Keratinocyte (primary cell): ENCODE data around the gene CWC27. TPM values are rescaled to one million over a fixed set of nuclear protein-coding genes. Genes with fewer than 3 reads are reported as not detected.

Source experiments
- DNase-seq: peaks from one replicate; pipeline ENCODE4 v3.0.0-alpha.2; 2011; ENCODE audit warnings: low read depth, missing footprints, low spot score
- FAIRE-seq: peaks from 2 replicates; lab custom pipeline; 2011; peaks lifted over from hg19 to GRCh38; lab: Jason Lieb, UNC
- H2AFZ ChIP-seq: 2 replicates; pipeline ENCODE4 v1.6.0; 2012; ENCODE audit warnings: low read length, control low read depth, inconsistent platforms; ENCODE audit not compliant: control insufficient read depth
- H3K27ac ChIP-seq: 2 replicates; pipeline ENCODE4 v1.5.1; 2011; ENCODE audit warnings: low read length; ENCODE audit not compliant: control insufficient read depth, insufficient read depth
- H3K27me3 ChIP-seq: 3 replicates; pipeline ENCODE4 v1.6.0; 2011; ENCODE audit warnings: low read length; ENCODE audit not compliant: control insufficient read depth, insufficient read depth; ENCODE audit errors: extremely low read depth
- H3K36me3 ChIP-seq, 2 experiments: 2 replicates in 1 of 2; 3 replicates in 1 of 2; pipeline ENCODE4 v1.5.1; 2011; ENCODE audit warnings: low read length in 2 of 2, mild to moderate bottlenecking in 1 of 2; ENCODE audit not compliant: control insufficient read depth in 2 of 2, insufficient read depth in 2 of 2; ENCODE audit errors: extremely low read depth in 1 of 2
- H3K4me1 ChIP-seq: 3 replicates; pipeline ENCODE4 v1.5.1; 2011; ENCODE audit warnings: low read length; ENCODE audit not compliant: control insufficient read depth, insufficient read depth; ENCODE audit errors: extremely low read depth
- H3K4me2 ChIP-seq: 3 replicates; pipeline ENCODE4 v1.6.0; 2011; ENCODE audit warnings: low read depth, low read length; ENCODE audit not compliant: control insufficient read depth, insufficient read depth; ENCODE audit errors: extremely low read depth
- H3K4me3 ChIP-seq, 3 experiments: fragments of 200-600 bp in 1 of 3; sonication (generic) in 1 of 3; 2 replicates in 2 of 3; 3 replicates in 1 of 3; pipeline ENCODE4 v1.5.1; 2011 to 2016; ENCODE audit warnings: low read length in 3 of 3, mild to moderate bottlenecking in 3 of 3, control low read depth in 2 of 3, inconsistent platforms in 1 of 3, low read depth in 1 of 3, mixed read lengths in 1 of 3, mixed run types in 1 of 3, moderate library complexity in 1 of 3; ENCODE audit not compliant: control insufficient read depth in 2 of 3, insufficient read depth in 2 of 3; ENCODE audit errors: extremely low read depth in 1 of 3
- H3K79me2 ChIP-seq: 2 replicates; pipeline ENCODE4 v1.6.0; 2012; ENCODE audit warnings: low read length; ENCODE audit not compliant: control insufficient read depth, insufficient read depth
- H3K9ac ChIP-seq: 3 replicates; pipeline ENCODE4 v1.6.0; 2011; ENCODE audit warnings: low read length; ENCODE audit not compliant: control insufficient read depth, insufficient read depth; ENCODE audit errors: extremely low read depth
- H3K9me1 ChIP-seq: 3 replicates; pipeline ENCODE4 v1.6.0; 2011; ENCODE audit warnings: low read length; ENCODE audit not compliant: control insufficient read depth, insufficient read depth; ENCODE audit errors: extremely low read depth
- H3K9me3 ChIP-seq: 2 replicates; pipeline ENCODE4 v1.5.1; 2012; ENCODE audit warnings: low read depth, low read length; ENCODE audit not compliant: control insufficient read depth
- H4K20me1 ChIP-seq: 3 replicates; pipeline ENCODE4 v1.6.0; 2011; ENCODE audit warnings: low read length; ENCODE audit not compliant: control insufficient read depth, insufficient read depth; ENCODE audit errors: extremely low read depth
- CTCF ChIP-seq, 3 experiments: IDR thresholded peaks in 1 of 3; conservative IDR thresholded peaks in 1 of 3; optimal IDR thresholded peaks in 1 of 3; 2 replicates in 2 of 3; 3 replicates in 1 of 3; pipeline versions ENCODE3 to v1.5.1; 2011; ENCODE audit warnings: low read length in 3 of 3, mild to moderate bottlenecking in 3 of 3, moderate library complexity in 2 of 3, control low read depth in 1 of 3, inconsistent platforms in 1 of 3; ENCODE audit not compliant: insufficient read depth in 2 of 3; ENCODE audit errors: extremely low read depth in 1 of 3
- EZH2 ChIP-seq: IDR thresholded peaks from one replicate; pipeline ENCODE4 v1.6.1; 2012; ENCODE audit warnings: inconsistent platforms, mild to moderate bottlenecking, low read length, moderate library complexity
- dilution Hi-C: fragments of 300-500 bp; cut with MboI; formaldehyde crosslinking; loops from one replicate; pipeline ENCODE4 v1.7.0; 2020; ENCODE audit warnings: low sequenced_read_pairs; ENCODE audit not compliant: extremely low pct_ligation_motif_present
- polyA plus RNA-seq, 5 experiments: library from polyadenylated mRNA; depleted of rRNA in 3 of 5; stranded (reverse) in 3 of 5; stranded (forward) in 1 of 5; unstranded in 1 of 5; fragments of >200 nt; gene quantifications; 1 replicate in 1 of 5; 2 replicates in 3 of 5; 3 replicates in 1 of 5; pipeline versions ENCODE4 v1.2.1 to v1.2.3, GENCODE V29; 2011 to 2012; ENCODE audit warnings: missing spikeins in 2 of 5, low read depth in 1 of 5, low replicate concordance in 1 of 5

CWC27 gene
- polyA plus RNA-seq, 1 donor (not counting 4 experiments of a cell fraction or from before 2014, with no cell fraction given) = 31.8 TPM

- no peak overlapping the region for H3K4me2 ChIP-seq
- H3K9ac ChIP-seq = no peak overlapping the region
- DNase-seq (no peak), FAIRE-seq (no peak)
- H3K4me1 ChIP-seq = peaks cover 7% of the 10 kb centered on the region
- no peaks in the 10 kb centered on the region for H3K27me3 ChIP-seq
- H4K20me1 ChIP-seq = no peaks in the 10 kb centered on the region
- H3K79me2 ChIP-seq = no peaks in the 10 kb centered on the region
- no peak overlapping the region for H3K27ac ChIP-seq
- no peaks in the 10 kb centered on the region for H3K9me1 ChIP-seq
- no peak overlapping the region for H2AFZ ChIP-seq
- dilution Hi-C loops = no loop called here
- no peak for TF ChIP-seq CTCF (optimal IDR thresholded peaks at IDR 0.05 in 1 of 3, IDR thresholded peaks at IDR 0.05 in 1 of 3, conservative IDR thresholded peaks at IDR 0.05 in 1 of 3; ENCODE audit: extremely low read depth in 1 of 3, insufficient read depth in 2 of 3, low read length in 3 of 3)
- TF ChIP-seq EZH2 = no peak
- no peak overlapping the region for H3K4me3 ChIP-seq
- no peaks in the 10 kb centered on the region for H3K9me3 ChIP-seq
- H3K36me3 ChIP-seq = no peaks in the 10 kb centered on the region
Observed at GRCh38 chr5:65018763-65019162, 250.0 kb downstream of the CWC27 start.

- Histone ChIP-seq H3K79me2 (no peaks in the 10 kb centered on the region), H3K9me3 (no peaks in the 10 kb centered on the region), H3K4me1 (peaks cover 7% of the 10 kb centered on the region), H3K4me3 (no peak overlapping the region), H3K9ac (no peak overlapping the region), H3K27me3 (no peaks in the 10 kb centered on the region), H2AFZ (no peak overlapping the region), H4K20me1 (no peaks in the 10 kb centered on the region), H3K4me2 (peak overlapping the region; percentile 43), H3K9me1 (no peaks in the 10 kb centered on the region), H3K36me3 (no peaks in the 10 kb centered on the region), H3K27ac (no peak overlapping the region)
- dilution Hi-C loops = no loop called here
- peak; percentile 80 for FAIRE-seq
- DNase-seq = no peak
- no peak for TF ChIP-seq EZH2
- TF ChIP-seq CTCF (optimal IDR thresholded peaks at IDR 0.05 in 1 of 3, IDR thresholded peaks at IDR 0.05 in 1 of 3, conservative IDR thresholded peaks at IDR 0.05 in 1 of 3; ENCODE audit: extremely low read depth in 1 of 3, insufficient read depth in 2 of 3, low read length in 3 of 3) = no peak
Observed at GRCh38 chr5:65020492-65020891, 251.8 kb downstream of the CWC27 start.
